IMR-90 (cell line): ENCODE data around the gene CDKN1C. TPM values are rescaled to one million over a fixed set of nuclear protein-coding genes. Genes with fewer than 3 reads are reported as not detected.

Experiments
- ATAC-seq: fragments of 200-7000 bp; cut with Tn5 transposase; 2 replicates; pipeline ENCODE4 v1.9.1; 2020; ENCODE audit warnings: low read depth, mild to moderate bottlenecking, moderate library complexity
- BruUV-seq: library from RNA; stranded (reverse); fragments of 400-500 nt; replicated peaks from 2 replicates; lab custom pipeline; 2021; lab: Mats Ljungman, UMichigan
- CTCF ChIA-PET: fragments of 300-600 bp; formaldehyde crosslinking; extraction: SDS; loops from one replicate; lab custom pipeline; 2021; ENCODE audit warnings: antibody characterized with exemption; lab: Yijun Ruan, JAX
- POLR2A ChIA-PET: fragments of 300-600 bp; sonication (Branson Sonifier 250); formaldehyde crosslinking; loops from one replicate; lab custom pipeline; 2022; ENCODE audit warnings: antibody characterized with exemption; ENCODE audit not compliant: unreplicated experiment; lab: Charles Lee
- DNase-seq: peaks from one replicate; pipeline ENCODE4 v3.0.0; 2013
- H2AFZ ChIP-seq: replicated peaks from 2 replicates; pipeline ENCODE3; 2013; ENCODE audit warnings: low read length, mild to moderate bottlenecking; ENCODE audit not compliant: poor library complexity
- H2AK5ac ChIP-seq: 2 replicates; pipeline ENCODE4 v1.6.1; 2013; ENCODE audit warnings: low read depth, low read length, inconsistent platforms
- H2AK9ac ChIP-seq: replicated peaks from 2 replicates; pipeline ENCODE3; 2013; ENCODE audit warnings: mild to moderate bottlenecking, low read depth, low read length, moderate library complexity; ENCODE audit not compliant: poor library complexity
- H2BK120ac ChIP-seq: 2 replicates; pipeline ENCODE4 v1.6.1; 2013; ENCODE audit warnings: low read depth, low read length, inconsistent platforms
- H2BK15ac ChIP-seq: 3 replicates; pipeline ENCODE4 v1.6.1; 2013; ENCODE audit warnings: low read depth, low read length, inconsistent platforms
- H2BK20ac ChIP-seq: 2 replicates; pipeline ENCODE4 v1.6.1; 2013; ENCODE audit warnings: low read depth, mild to moderate bottlenecking, inconsistent platforms, low read length, moderate library complexity
- H2BK5ac ChIP-seq: 2 replicates; pipeline ENCODE4 v1.6.1; 2013; ENCODE audit warnings: mild to moderate bottlenecking, low read depth, low read length, inconsistent platforms; ENCODE audit not compliant: poor library complexity, severe bottlenecking
- H3K14ac ChIP-seq: replicated peaks from 2 replicates; pipeline ENCODE4 v1.6.1; 2013; ENCODE audit warnings: low read depth, low read length, inconsistent platforms
- H3K18ac ChIP-seq: 2 replicates; pipeline ENCODE4 v1.6.1; 2013; ENCODE audit warnings: low read depth, low read length, control low read depth
- H3K23ac ChIP-seq: 2 replicates; pipeline ENCODE4 v1.6.1; 2013; ENCODE audit warnings: low read depth, low read length, inconsistent platforms
- H3K27ac ChIP-seq: 2 replicates; pipeline ENCODE4 v1.5.1; 2013; ENCODE audit warnings: mild to moderate bottlenecking, control low read depth, low read length; ENCODE audit not compliant: insufficient read depth
- H3K27me3 ChIP-seq: 2 replicates; pipeline ENCODE4 v1.6.1; 2013; ENCODE audit warnings: low read length; ENCODE audit not compliant: control insufficient read depth, insufficient read depth
- H3K36me3 ChIP-seq: 2 replicates; pipeline ENCODE4 v1.6.1; 2013; ENCODE audit warnings: low read length, mixed read lengths; ENCODE audit not compliant: control insufficient read depth, insufficient read depth
- H3K4ac ChIP-seq: 2 replicates; pipeline ENCODE4 v1.6.1; 2013; ENCODE audit warnings: low read depth, low read length, inconsistent platforms
- H3K4me1 ChIP-seq: 2 replicates; pipeline ENCODE4 v1.6.1; 2013; ENCODE audit warnings: low read length, mixed read lengths; ENCODE audit not compliant: control insufficient read depth, insufficient read depth
- H3K4me2 ChIP-seq: 2 replicates; pipeline ENCODE4 v1.6.1; 2013; ENCODE audit warnings: low read depth, mild to moderate bottlenecking, control low read depth, low read length, moderate library complexity
- H3K4me3 ChIP-seq: 2 replicates; pipeline ENCODE4 v1.5.1; 2013; ENCODE audit warnings: low read depth, mild to moderate bottlenecking, control low read depth, low read length, moderate library complexity; ENCODE audit not compliant: insufficient read depth
- H3K56ac ChIP-seq: 2 replicates; pipeline ENCODE4 v1.6.1; 2013; ENCODE audit warnings: low read length, inconsistent platforms; ENCODE audit not compliant: insufficient read depth; ENCODE audit errors: extremely low read depth
- H3K79me1 ChIP-seq, 2 experiments: 2 replicates each; pipeline ENCODE4 v1.6.1; 2013; ENCODE audit warnings: low read length in 2 of 2, inconsistent platforms in 1 of 2, low read depth in 1 of 2
- H3K9ac ChIP-seq: 2 replicates; pipeline ENCODE4 v1.6.1; 2013; ENCODE audit warnings: low read depth, low read length, control low read depth
- H3K9me1 ChIP-seq: 2 replicates; pipeline ENCODE4 v1.6.1; 2013; ENCODE audit warnings: low read length, inconsistent platforms; ENCODE audit not compliant: insufficient read depth
- H3K9me3 ChIP-seq: 2 replicates; pipeline ENCODE4 v1.6.1; 2013; ENCODE audit warnings: low read length; ENCODE audit not compliant: control insufficient read depth, insufficient read depth
- H4K20me1 ChIP-seq: 2 replicates; pipeline ENCODE4 v1.6.1; 2013; ENCODE audit warnings: low read length, inconsistent platforms; ENCODE audit not compliant: insufficient read depth
- H4K5ac ChIP-seq: 2 replicates; pipeline ENCODE4 v1.6.1; 2013; ENCODE audit warnings: mild to moderate bottlenecking, low read depth, low read length, control low read depth
- H4K8ac ChIP-seq, 2 experiments: 2 replicates each; pipeline ENCODE4 v1.6.1; 2013; ENCODE audit warnings: low read depth in 2 of 2, low read length in 2 of 2, control low read depth in 1 of 2, inconsistent platforms in 1 of 2
- H4K91ac ChIP-seq: 2 replicates; pipeline ENCODE4 v1.6.1; 2013; ENCODE audit warnings: low read depth, low read length, inconsistent platforms; ENCODE audit not compliant: insufficient read depth
- BHLHE40 ChIP-seq: fragments of 150-350 bp; IDR thresholded peaks from 2 replicates; pipeline ENCODE4 v1.6.1; 2016; ENCODE audit warnings: mild to moderate bottlenecking, low read depth, low read length
- CEBPB ChIP-seq: IDR thresholded peaks from 2 replicates; pipeline ENCODE4 v1.6.1; 2012; ENCODE audit warnings: low read depth, low read length, improper control_type of control experiment
- CTCF ChIP-seq: conservative IDR thresholded peaks from 2 replicates; pipeline ENCODE4 v1.5.1; 2012; ENCODE audit warnings: mild to moderate bottlenecking, low read depth, low read length, improper control_type of control experiment
- FOS ChIP-seq: fragments of 150-350 bp; IDR thresholded peaks from 2 replicates; pipeline ENCODE4 v1.6.1; 2016; ENCODE audit warnings: low read depth, low read length
- MAFK ChIP-seq: IDR thresholded peaks from 2 replicates; pipeline ENCODE4 v1.6.1; 2012; ENCODE audit warnings: low read depth, low read length, improper control_type of control experiment
- MAZ ChIP-seq: IDR thresholded peaks from 2 replicates; pipeline ENCODE4 v1.6.1; 2012; ENCODE audit warnings: low read depth, mild to moderate bottlenecking, low read length, improper control_type of control experiment, moderate library complexity, borderline replicate concordance
- MXI1 ChIP-seq: IDR thresholded peaks from 2 replicates; pipeline ENCODE4 v1.6.1; 2012; ENCODE audit warnings: low read depth, mild to moderate bottlenecking, low read length, moderate library complexity, borderline replicate concordance
- RCOR1 ChIP-seq: IDR thresholded peaks from 2 replicates; pipeline ENCODE4 v1.6.1; 2012; ENCODE audit warnings: mild to moderate bottlenecking, low read length, improper control_type of control experiment; ENCODE audit not compliant: insufficient replicate concordance
- RFX5 ChIP-seq: IDR thresholded peaks from 2 replicates; pipeline ENCODE4 v1.8.0; 2012; ENCODE audit warnings: low read depth, mild to moderate bottlenecking, low read length, moderate library complexity
- WGBS, 2 experiments: methylation state at CpG; one replicate each; pipeline versions ENCODE4 v1.1.5 to v1.1.7; 2013; ENCODE audit warnings: missing lambda C conversion rate in 2 of 2; ENCODE audit not compliant: insufficient read length in 1 of 2; ENCODE audit errors: extremely low coverage in 2 of 2; 5-methylcytosine and 5-hydroxymethylcytosine counted together
- dilution Hi-C: fragments of 300-500 bp; cut with HindIII; formaldehyde crosslinking; loops from one replicate; pipeline ENCODE4 v1.14.3; 2018; ENCODE audit warnings: low sequenced_read_pairs; ENCODE audit not compliant: unreplicated experiment
- in situ Hi-C: fragments of 300-500 bp; cut with MboI; formaldehyde crosslinking; loops from 3 replicates; pipeline ENCODE4 v1.14.3; 2019; ENCODE audit warnings: low sequenced_read_pairs, inconsistent platforms, mixed read lengths
- intact Hi-C: fragments of 100-400 bp; cut with micrococcal nuclease; formaldehyde crosslinking; loops from 2 replicates; pipeline ENCODE4 v1.10.0; 2022
- polyA plus RNA-seq, 3 experiments: library from polyadenylated mRNA; depleted of rRNA; stranded (reverse); fragments of >200 nt; gene quantifications; 2 replicates each; pipeline ENCODE4 v1.2.3, GENCODE V29; 2012; ENCODE audit warnings: low replicate concordance in 1 of 3
- total RNA-seq: library from RNA; depleted of rRNA; stranded (reverse); fragments of >200 nt; gene quantifications from 2 replicates; pipeline ENCODE4 v1.2.3, GENCODE V29; 2012

CDKN1C gene
- total and polyA plus RNA-seq, 2 of the 4 experiments (the other 2 are of a cell fraction), result 1.6 to 3.0 TPM

- Histone ChIP-seq H4K20me1 (peaks cover 4% of the 10 kb centered on the region; the same call in 1 of the 2 replicates), H3K18ac (no peak overlapping the region), H3K4me2 (no peak overlapping the region), H4K91ac (no peak overlapping the region), H4K8ac (no peak overlapping the region), H3K36me3 (no peaks in the 10 kb centered on the region), H3K4ac (no peak overlapping the region), H3K9me3 (no peaks in the 10 kb centered on the region), H3K14ac (no peak overlapping the region), H3K27ac (no peak overlapping the region), H2AFZ (no peak overlapping the region), H2AK9ac (no peak overlapping the region), H3K27me3 (no peaks in the 10 kb centered on the region), H3K4me1 (no peaks in the 10 kb centered on the region), H3K4me3 (no peak overlapping the region), H3K9me1 (0 out of 2 replicates have a peak, but pooled peaks cover 2% of the 10 kb centered on the region), H2BK5ac (no peak overlapping the region), H2BK120ac (no peak overlapping the region), H3K56ac (no peak overlapping the region), H2AK5ac (no peak overlapping the region), H2BK15ac (no peak overlapping the region), H3K23ac (no peak overlapping the region), H3K79me1 (0 out of 4 replicates have a peak, but pooled peaks cover 0 to 4% of the 10 kb centered on the region in 2 experiments), H2BK20ac (no peak overlapping the region), H3K9ac (no peak overlapping the region), H4K5ac (no peak overlapping the region)
- ATAC-seq (no peak), DNase-seq (no peak)
- POLR2A ChIA-PET, result no interaction called here
- in situ Hi-C loops, result no loop called here
- CTCF ChIA-PET, result no interaction called here
- dilution Hi-C loops, result no loop called here
- no CpG with 5 or more reads among the region's 13 CpGs for WGBS, 2 experiments
- TF ChIP-seq CEBPB, result no peak
- TF ChIP-seq CTCF, result no peak
- no peak for TF ChIP-seq MAFK
- TF ChIP-seq RCOR1, result no peak
- TF ChIP-seq RFX5, result no peak
- no peak for TF ChIP-seq MXI1
- TF ChIP-seq BHLHE40, result no peak
- TF ChIP-seq MAZ, result no peak
- no peak for TF ChIP-seq FOS
- intact Hi-C loops, result no loop called here
- no TSS peak for BruUV-seq
Measured at GRCh38 chr11:2919837-2920236, 34.3 kb upstream of the CDKN1C start.
